K562 (cell line): Measurements from ENCODE around the gene TENM4. TPM values are rescaled to one million over a fixed set of nuclear protein-coding genes. Genes with fewer than 3 reads are reported as not detected.

Source experiments
- ATAC-seq: fragments of 200-7000 bp; cut with Tn5 transposase; 3 replicates; pipeline ENCODE4 v1.9.1; 2020; ENCODE audit warnings: moderate library complexity
- BruUV-seq: library from RNA; stranded (reverse); fragments of 400-500 nt; replicated peaks from 2 replicates; lab custom pipeline; 2021; lab: Mats Ljungman, UMichigan
- CTCF ChIA-PET: fragments of 300-600 bp; formaldehyde crosslinking; extraction: SDS; loops from one replicate; lab custom pipeline; 2021; ENCODE audit warnings: low intra/inter-chr PET ratio; lab: Yijun Ruan, JAX
- POLR2A ChIA-PET: fragments of 300-600, 350-650 bp; sonication (Branson Sonifier 250); formaldehyde crosslinking; extraction: SDS; loops from one replicate; lab custom pipeline; 2021; ENCODE audit warnings: antibody characterized with exemption, inconsistent platforms; lab: Yijun Ruan, JAX
- DNase-seq, 4 experiments: peaks; one replicate each; pipeline versions ENCODE4 v3.0.0 to v3.0.0-alpha.2; 2011 to 2018; ENCODE audit warnings: low spot score in 3 of 4, mixed read lengths in 3 of 4; ENCODE audit errors: extremely low read depth in 1 of 4
- FAIRE-seq: peaks from 2 replicates; lab custom pipeline; 2011; peaks lifted over from hg19 to GRCh38; lab: Jason Lieb, UNC
- H2AFZ ChIP-seq: 2 replicates; pipeline ENCODE4 v1.6.0; 2011; ENCODE audit warnings: low read depth, low read length, control low read depth, inconsistent platforms
- H3K27ac ChIP-seq: fragments of 200-600 bp; 3 replicates; pipeline ENCODE4 v1.8.0; 2011; ENCODE audit warnings: low read depth, mild to moderate bottlenecking, control low read depth, inconsistent platforms, low read length, moderate library complexity, mixed read lengths; ENCODE audit errors: extremely low read depth
- H3K27me3 ChIP-seq, 2 experiments: fragments of 300-600 bp in 1 of 2; 2 replicates in 1 of 2; 3 replicates in 1 of 2; pipeline versions ENCODE4 v1.6.0 to v1.8.0; 2011; ENCODE audit warnings: inconsistent platforms in 2 of 2, low read length in 2 of 2, mild to moderate bottlenecking in 1 of 2, mixed read lengths in 1 of 2, moderate library complexity in 1 of 2; ENCODE audit not compliant: control insufficient read depth in 2 of 2, insufficient read depth in 2 of 2
- H3K36me3 ChIP-seq: fragments of 300-600 bp; 3 replicates; pipeline ENCODE4 v1.8.0; 2011; ENCODE audit warnings: mild to moderate bottlenecking, low read length, inconsistent platforms; ENCODE audit not compliant: control insufficient read depth, insufficient read depth
- H3K4me1 ChIP-seq, 2 experiments: fragments of 200-600 bp in 1 of 2; replicated peaks in 1 of 2; 2 replicates in 1 of 2; 3 replicates in 1 of 2; pipeline versions ENCODE4 v1.5.1 to v1.8.0; 2011; ENCODE audit warnings: inconsistent platforms in 2 of 2, low read length in 2 of 2, mild to moderate bottlenecking in 1 of 2, mixed read lengths in 1 of 2, moderate library complexity in 1 of 2; ENCODE audit not compliant: control insufficient read depth in 2 of 2, insufficient read depth in 2 of 2
- H3K4me2 ChIP-seq: 2 replicates; pipeline ENCODE4 v1.6.1; 2011; ENCODE audit warnings: low read length, control low read depth, inconsistent platforms, mixed read lengths; ENCODE audit not compliant: insufficient read depth
- H3K4me3 ChIP-seq: fragments of 200-600 bp; sonication (generic), shearing (Covaris generic); 2 replicates; pipeline ENCODE4 v1.5.1; 2016; ENCODE audit warnings: control low read depth, inconsistent platforms
- H3K79me2 ChIP-seq: fragments of 200-600 bp; 3 replicates; pipeline ENCODE4 v1.8.0; 2011; ENCODE audit warnings: low read length, inconsistent platforms; ENCODE audit not compliant: control insufficient read depth, insufficient read depth
- H3K9ac ChIP-seq, 2 experiments: 2 replicates each; pipeline versions ENCODE4 v1.6.0 to v1.6.1; 2011; ENCODE audit warnings: low read depth in 2 of 2, low read length in 2 of 2, control low read depth in 1 of 2, inconsistent platforms in 1 of 2, mild to moderate bottlenecking in 1 of 2, mixed read lengths in 1 of 2; ENCODE audit not compliant: insufficient read depth in 1 of 2
- H3K9me1 ChIP-seq: one replicate; pipeline ENCODE4 v1.6.0; 2011; ENCODE audit warnings: inconsistent platforms, mild to moderate bottlenecking, low read length, moderate library complexity; ENCODE audit not compliant: control insufficient read depth, insufficient read depth
- H3K9me3 ChIP-seq: replicated peaks from 2 replicates; pipeline ENCODE4 v1.5.1; 2011; ENCODE audit warnings: low read depth, low read length, inconsistent platforms; ENCODE audit not compliant: control insufficient read depth, insufficient read depth
- H4K20me1 ChIP-seq: replicated peaks from 2 replicates; pipeline ENCODE4 v1.6.1; 2011; ENCODE audit warnings: low read length, inconsistent platforms, mixed read lengths; ENCODE audit not compliant: control insufficient read depth, insufficient read depth
- BRF2 ChIP-seq: IDR thresholded peaks from 3 replicates; pipeline ENCODE4 v1.6.1; 2011; ENCODE audit warnings: borderline replicate concordance, mild to moderate bottlenecking; ENCODE audit not compliant: insufficient read length, insufficient read depth
- CHD4 ChIP-seq: fragments of 200-600 bp; sonication (generic); IDR thresholded peaks from 3 replicates; pipeline ENCODE4 v1.6.1; 2012; ENCODE audit warnings: low read depth, mild to moderate bottlenecking, mixed read lengths, low read length, inconsistent platforms; ENCODE audit not compliant: insufficient read depth, insufficient replicate concordance, poor library complexity, severe bottlenecking
- E2F1 ChIP-seq: sonication (generic); formaldehyde crosslinking; IDR thresholded peaks from 2 replicates; pipeline ENCODE4 v1.8.1; 2023; ENCODE audit warnings: mild to moderate bottlenecking, missing genetic modification reagents, moderate library complexity
- FOXM1 ChIP-seq, 2 experiments: fragments of 450-650 bp in 1 of 2; sonication (generic) in 1 of 2; formaldehyde crosslinking in 1 of 2; IDR thresholded peaks; 2 replicates each; pipeline versions ENCODE4 v1.6.1 to v1.9.0; 2017 to 2022; ENCODE audit warnings: low read depth in 2 of 2, mild to moderate bottlenecking in 2 of 2, missing genetic modification reagents in 1 of 2, moderate library complexity in 1 of 2
- HDAC1 ChIP-seq, 2 experiments: fragments of 450-650 bp; IDR thresholded peaks; 2 replicates each; pipeline ENCODE4 v1.6.1; 2016 to 2017; ENCODE audit warnings: inconsistent platforms in 1 of 2, mild to moderate bottlenecking in 1 of 2, moderate library complexity in 1 of 2
- KLF10 ChIP-seq: fragments of 250-450 bp; sonication (Bioruptor Pico); IDR thresholded peaks from 2 replicates; pipeline ENCODE4 v1.6.1; 2021; ENCODE audit warnings: matching md5 sums
- MEF2A ChIP-seq: IDR thresholded peaks from 2 replicates; pipeline ENCODE4 v1.6.1; 2011; ENCODE audit warnings: low read depth, mild to moderate bottlenecking, low read length, moderate library complexity; ENCODE audit not compliant: control insufficient read depth
- NBN ChIP-seq: fragments of 450-650 bp; IDR thresholded peaks from 2 replicates; pipeline ENCODE4 v1.6.1; 2016; ENCODE audit warnings: low read depth, mild to moderate bottlenecking
- RBM34 ChIP-seq: fragments of 200-400 bp; formaldehyde crosslinking; IDR thresholded peaks from 2 replicates; pipeline ENCODE4 v1.6.1; 2018; ENCODE audit warnings: low read length, borderline replicate concordance; ENCODE audit not compliant: insufficient read depth
- SNRNP70 ChIP-seq: fragments of 200-400 bp; formaldehyde crosslinking; optimal IDR thresholded peaks from 2 replicates; pipeline ENCODE3; 2017; ENCODE audit warnings: low read depth, low read length
- USF2 ChIP-seq: sonication (generic); formaldehyde crosslinking; IDR thresholded peaks from 2 replicates; pipeline ENCODE4 v1.5.0; 2020; ENCODE audit warnings: missing genetic modification reagents
- ZNF512 ChIP-seq: IDR thresholded peaks from 2 replicates; pipeline ENCODE4 v1.6.1; 2016; ENCODE audit warnings: missing genetic modification characterization, missing compliant biosample characterization
- ZNF655 ChIP-seq: fragments of 250-450 bp; sonication (Bioruptor Pico); IDR thresholded peaks from 2 replicates; pipeline ENCODE4 v1.5.0; 2021
- ZNF778 ChIP-seq: fragments of 450-650 bp; formaldehyde crosslinking; IDR thresholded peaks from 2 replicates; pipeline ENCODE4 v1.4.0; 2020; ENCODE audit warnings: mild to moderate bottlenecking, moderate library complexity
- WGBS: fragments of 100-300 bp; shearing (Covaris generic); methylation state at CpG from one replicate; pipeline ENCODE4 v1.1.6; 2016; ENCODE audit warnings: low coverage, mixed read lengths; ENCODE audit not compliant: insufficient coverage; ENCODE audit errors: missing lambda C conversion rate; 5-methylcytosine and 5-hydroxymethylcytosine counted together
- in situ Hi-C: fragments of 300-500 bp; cut with MboI; formaldehyde crosslinking; loops from 4 replicates; pipeline ENCODE4 v1.15.0; 2018; ENCODE audit warnings: inconsistent platforms, mixed read lengths
- intact Hi-C: fragments of 100-400 bp; cut with micrococcal nuclease; formaldehyde crosslinking; loops from 2 replicates; pipeline ENCODE4 v1.14.2; 2022
- polyA plus RNA-seq, 8 experiments: library from polyadenylated mRNA; depleted of rRNA in 4 of 8; stranded (reverse) in 5 of 8; unstranded in 3 of 8; fragments of >200 nt; fragmentation: Nextera tagmentation in 2 of 8; fragmentation: Illumina TruSeq in 1 of 8; extraction: Ambion mirVana in 2 of 8; extraction: Trizol in 1 of 8; gene quantifications; 2 replicates each; pipeline versions ENCODE4 v1.2.1 to v1.2.3, GENCODE V29; 2011 to 2014; ENCODE audit warnings: inconsistent platforms in 1 of 8, missing spikeins in 1 of 8
- total RNA-seq, 7 experiments: library from RNA; depleted of rRNA in 6 of 7; stranded (reverse); fragments of >200 nt in 6 of 7; fragmentation: Illumina TruSeq in 2 of 7; extraction: Trizol in 2 of 7; gene quantifications; 2 replicates each; pipeline versions ENCODE4 v1.2.1 to v1.2.3, GENCODE V29; 2011 to 2021; ENCODE audit warnings: low replicate concordance in 1 of 7

Gene TENM4
- total and polyA plus RNA-seq, 9 of the 15 experiments (the other 6 are each of a cell fraction or from before 2014, with no cell fraction given), result 0.16 TPM; not detected in 8

- H3K4me3 ChIP-seq, result no peak overlapping the region
- no peaks in the 10 kb centered on the region for H3K9me3 ChIP-seq
- no peaks in the 10 kb centered on the region for H3K36me3 ChIP-seq
- intact Hi-C loops (no loop called here), in situ Hi-C loops (loop anchor here (10.0 kb wide), 1 partner anchor 1497 kb away; no protein-coding TSS in a partner anchor)
- no peaks in the 10 kb centered on the region for H3K4me1 ChIP-seq
- ChIA-PET POLR2A (interaction anchor here (2.3 kb wide), 1 partner anchor 10 kb away, joined by 9 read pairs; no protein-coding TSS in a partner anchor), CTCF (no interaction called here)
- no peak overlapping the region for H3K27ac ChIP-seq
- WGBS, result under 1% methylated on average over 30 of the region's 31 CpGs
- H3K9ac ChIP-seq, result no peak overlapping the region
- DNase-seq (no peak), ATAC-seq (peak; percentile 27; the same call in 2 of the 3 replicates), FAIRE-seq (no peak)
- no peaks in the 10 kb centered on the region for H4K20me1 ChIP-seq
- H3K9me1 ChIP-seq, result no peaks in the 10 kb centered on the region
- H3K27me3 ChIP-seq, result peaks cover 5 to 50% of the 10 kb centered on the region in 2 experiments; a peak in 3 of 5 replicates
- BruUV-seq, result no TSS peak
- no peak overlapping the region for H3K4me2 ChIP-seq
- no peaks in the 10 kb centered on the region for H3K79me2 ChIP-seq
- H2AFZ ChIP-seq, result no peak overlapping the region
- TF ChIP-seq MEF2A, result no peak
- TF ChIP-seq E2F1 (CRISPR knock-in tag), result no peak
- TF ChIP-seq RBM34, result no peak
- TF ChIP-seq BRF2, result no peak
- no peak for TF ChIP-seq ZNF778 (CRISPR knock-in tag)
- TF ChIP-seq USF2 (CRISPR knock-in tag), result no peak
- no peak for TF ChIP-seq FOXM1 (IDR thresholded peaks at IDR 0.05; ENCODE audit: low read depth)
- TF ChIP-seq FOXM1 (CRISPR knock-in tag; IDR thresholded peaks at IDR 0.05; ENCODE audit: low read depth), result no peak
- no peak for TF ChIP-seq SNRNP70
- TF ChIP-seq ZNF512 (tag), result no peak
- no peak for TF ChIP-seq CHD4
- no peak for TF ChIP-seq ZNF655
- no peak for TF ChIP-seq NBN
- no peak for TF ChIP-seq HDAC1 (IDR thresholded peaks at IDR 0.05)
- TF ChIP-seq KLF10 (CRISPR knock-in tag), result no peak
Measured at GRCh38 chr11:78657968-78658839, 782.6 kb downstream of the TENM4 start.
